Measurements from ENCODE around the gene AFF3. TPM values are rescaled to one million over a fixed set of nuclear protein-coding genes. Genes with fewer than 3 reads are reported as not detected.

The AFF3 gene
- total RNA-seq, 6 experiments from 2014 or later = 1.3 to 7.3 (median 6.4) TPM

DNA sequence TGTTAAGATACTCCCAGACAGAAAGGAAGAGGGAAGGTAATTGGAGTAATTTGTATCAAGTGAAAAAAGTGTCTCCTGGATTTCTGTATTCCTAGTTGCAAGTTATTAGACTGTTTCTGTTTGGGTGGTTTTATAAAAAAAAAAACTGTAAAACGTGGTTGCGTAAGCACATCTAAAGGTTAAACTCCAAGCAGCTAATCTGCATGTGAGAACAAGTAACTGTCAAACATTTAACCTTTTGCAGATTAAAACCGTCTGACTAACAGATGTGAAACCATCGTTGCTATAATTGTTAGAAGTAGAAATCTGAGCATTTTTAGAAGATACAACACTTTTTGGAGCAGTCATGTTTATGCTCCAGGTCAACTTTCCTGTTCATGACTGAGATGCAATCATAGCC, 72.3 kb downstream of the AFF3 start:
- DNase-seq = no peak
- Histone ChIP-seq H3K4me1 (peaks cover 0 to 53% (median 12%) of the 10 kb centered on the region in 4 donors), H3K27me3 (no peaks in the 10 kb centered on the region), H3K9me3 (no peaks in the 10 kb centered on the region), H3K4me3 (peak overlapping the region in 2 of 3 donors; percentile 4 to 11), H3K36me3 (no peaks in the 10 kb centered on the region), H3K27ac (peak overlapping the region in 2 of 3 donors; percentile 29 to 65)
- intact Hi-C loops (cut with DNase I) = no loop called here
- TF ChIP-seq, protein P1, sequence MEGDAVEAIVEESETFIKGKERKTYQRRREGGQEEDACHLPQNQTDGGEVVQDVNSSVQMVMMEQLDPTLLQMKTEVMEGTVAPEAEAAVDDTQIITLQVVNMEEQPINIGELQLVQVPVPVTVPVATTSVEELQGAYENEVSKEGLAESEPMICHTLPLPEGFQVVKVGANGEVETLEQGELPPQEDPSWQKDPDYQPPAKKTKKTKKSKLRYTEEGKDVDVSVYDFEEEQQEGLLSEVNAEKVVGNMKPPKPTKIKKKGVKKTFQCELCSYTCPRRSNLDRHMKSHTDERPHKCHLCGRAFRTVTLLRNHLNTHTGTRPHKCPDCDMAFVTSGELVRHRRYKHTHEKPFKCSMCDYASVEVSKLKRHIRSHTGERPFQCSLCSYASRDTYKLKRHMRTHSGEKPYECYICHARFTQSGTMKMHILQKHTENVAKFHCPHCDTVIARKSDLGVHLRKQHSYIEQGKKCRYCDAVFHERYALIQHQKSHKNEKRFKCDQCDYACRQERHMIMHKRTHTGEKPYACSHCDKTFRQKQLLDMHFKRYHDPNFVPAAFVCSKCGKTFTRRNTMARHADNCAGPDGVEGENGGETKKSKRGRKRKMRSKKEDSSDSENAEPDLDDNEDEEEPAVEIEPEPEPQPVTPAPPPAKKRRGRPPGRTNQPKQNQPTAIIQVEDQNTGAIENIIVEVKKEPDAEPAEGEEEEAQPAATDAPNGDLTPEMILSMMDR (IDR thresholded peaks at IDR 0.05) = no peak
- no peak for TF ChIP-seq POLR2A (IDR thresholded peaks at IDR 0.05)
- WGBS (ENCODE audit: insufficient coverage, low coverage, low lambda C conversion rate, missing lambda C conversion rate) = 9% methylated on average over 4 of the region's 4 CpGs
- ATAC-seq = peak; percentile 55 to 75 (median 62)

DNA sequence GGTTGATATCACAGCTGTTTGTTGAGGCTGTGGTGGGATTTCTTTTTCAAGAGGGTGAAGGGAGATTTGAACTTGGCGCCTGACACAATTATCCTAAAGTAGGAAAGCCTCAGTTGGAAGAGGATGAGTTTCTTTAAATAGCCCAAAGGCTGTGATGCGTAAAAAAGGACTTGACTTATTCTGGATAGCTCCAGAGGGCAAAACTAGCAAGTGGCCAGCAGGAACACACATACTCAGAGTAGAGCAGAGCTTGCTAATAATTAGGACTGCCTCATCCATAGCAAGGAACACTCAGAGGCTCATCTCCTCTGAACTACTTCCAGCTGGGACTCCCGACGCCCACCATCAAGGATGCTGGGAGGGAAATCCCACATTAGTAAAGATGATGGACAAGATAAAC, 74.0 kb downstream of the AFF3 start:
- TF ChIP-seq, protein P1 (IDR thresholded peaks at IDR 0.05) = no peak
- no peak for TF ChIP-seq POLR2A (IDR thresholded peaks at IDR 0.05)
- intact Hi-C loops (cut with DNase I) = no loop called here
- 75% methylated on average over 1 of the region's 4 CpGs for WGBS (ENCODE audit: insufficient coverage, low coverage, low lambda C conversion rate, missing lambda C conversion rate)
- peak in 3 of 4 donors; percentile 14 to 47 (median 39) for ATAC-seq
- Histone ChIP-seq H3K4me1 (peaks cover 0 to 53% (median 12%) of the 10 kb centered on the region in 4 donors), H3K4me3 (no peak overlapping the region), H3K27me3 (no peaks in the 10 kb centered on the region), H3K9me3 (no peaks in the 10 kb centered on the region), H3K36me3 (no peaks in the 10 kb centered on the region), H3K27ac (peak overlapping the region in 2 of 3 donors; percentile 12 to 65)
- DNase-seq = no peak

DNA sequence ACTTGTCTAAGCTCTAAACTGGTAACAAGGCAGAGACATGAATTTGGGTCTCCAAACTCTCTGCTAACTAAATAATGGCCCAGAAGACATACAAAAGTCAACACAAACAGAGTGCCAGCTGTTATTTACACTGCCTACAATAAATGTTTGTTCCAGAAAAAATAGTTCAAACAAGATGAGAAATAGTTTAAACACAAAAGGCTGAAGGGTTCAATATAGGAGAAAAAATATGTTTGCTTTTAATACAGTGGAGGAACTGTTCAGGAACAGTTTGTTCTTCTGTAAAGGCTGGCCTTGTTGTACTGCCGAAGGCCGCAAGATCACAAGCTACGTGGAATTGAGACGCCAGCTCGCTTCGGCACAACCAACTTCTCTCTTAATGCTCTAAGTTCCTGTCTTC, 74.6 kb downstream of the AFF3 start:
- peak overlapping the region in 2 of 3 donors; percentile 12 to 65 for H3K27ac ChIP-seq
- WGBS (ENCODE audit: insufficient coverage, low coverage, low lambda C conversion rate, missing lambda C conversion rate) = 38% methylated on average over 6 of the region's 6 CpGs
- no peak for DNase-seq

GRCh38 chr2:100066856-100067255, 75.5 kb downstream of the AFF3 start:
- Histone ChIP-seq H3K36me3 (no peaks in the 10 kb centered on the region), H3K27me3 (no peaks in the 10 kb centered on the region), H3K4me1 (peaks cover 0 to 53% (median 12%) of the 10 kb centered on the region in 4 donors), H3K27ac (no peak overlapping the region), H3K9me3 (no peaks in the 10 kb centered on the region), H3K4me3 (no peak overlapping the region)
- TF ChIP-seq, protein P1 (IDR thresholded peaks at IDR 0.05) = no peak
- no peak for TF ChIP-seq POLR2A (IDR thresholded peaks at IDR 0.05)
- intact Hi-C loops (cut with DNase I) = no loop called here
- DNase-seq (no peak), ATAC-seq (no peak)
- 66% methylated on average over 5 of the region's 5 CpGs for WGBS (ENCODE audit: insufficient coverage, low coverage, low lambda C conversion rate, missing lambda C conversion rate)

More for the DNA sequence above, 74.6 kb downstream of the AFF3 start:
- H3K36me3 ChIP-seq = no peaks in the 10 kb centered on the region
- H3K4me3 ChIP-seq = no peak overlapping the region
- no peak for TF ChIP-seq POLR2A (IDR thresholded peaks at IDR 0.05)
- TF ChIP-seq, protein P1 (IDR thresholded peaks at IDR 0.05) = no peak
- peaks cover 0 to 53% (median 12%) of the 10 kb centered on the region in 4 donors for H3K4me1 ChIP-seq
- intact Hi-C loops (cut with DNase I) = no loop called here
- no peaks in the 10 kb centered on the region for H3K9me3 ChIP-seq
- ATAC-seq = peak; percentile 57 to 80 (median 73)
- H3K27me3 ChIP-seq = no peaks in the 10 kb centered on the region

Data from right lobe of liver (tissue), 6 donors.